Esophagus muscularis mucosa (tissue), 4 donors: ENCODE data around the gene B3GALT6.
"Not testable (repeated sequence)": the region's sequence is repeated elsewhere in the genome, so short reads cannot be mapped to it uniquely, and the experiment has no call there.

Experiments used
- EP300 ChIP-seq: sonication (generic); formaldehyde crosslinking; IDR thresholded peaks from one replicate; pipeline ENCODE4 v1.6.1; 2017; ENCODE audit warnings: antibody characterized with exemption
- POLR2A ChIP-seq: fragments of 450-650 bp; IDR thresholded peaks from one replicate; pipeline ENCODE4 v1.6.1; 2017; ENCODE audit warnings: antibody characterized with exemption, moderate library complexity, mild to moderate bottlenecking, low read depth
- TF ChIP-seq, protein P1 (sequence below), 3 experiments: fragments of 200-600 bp in 2 of 3; fragments of 450-650 bp in 1 of 3; sonication (generic) in 2 of 3; IDR thresholded peaks; one replicate each; pipeline ENCODE4 v1.5.1; 2017 to 2019; ENCODE audit warnings: antibody characterized with exemption in 3 of 3, mild to moderate bottlenecking in 2 of 3, moderate library complexity in 1 of 3

- TF ChIP-seq, protein P1, sequence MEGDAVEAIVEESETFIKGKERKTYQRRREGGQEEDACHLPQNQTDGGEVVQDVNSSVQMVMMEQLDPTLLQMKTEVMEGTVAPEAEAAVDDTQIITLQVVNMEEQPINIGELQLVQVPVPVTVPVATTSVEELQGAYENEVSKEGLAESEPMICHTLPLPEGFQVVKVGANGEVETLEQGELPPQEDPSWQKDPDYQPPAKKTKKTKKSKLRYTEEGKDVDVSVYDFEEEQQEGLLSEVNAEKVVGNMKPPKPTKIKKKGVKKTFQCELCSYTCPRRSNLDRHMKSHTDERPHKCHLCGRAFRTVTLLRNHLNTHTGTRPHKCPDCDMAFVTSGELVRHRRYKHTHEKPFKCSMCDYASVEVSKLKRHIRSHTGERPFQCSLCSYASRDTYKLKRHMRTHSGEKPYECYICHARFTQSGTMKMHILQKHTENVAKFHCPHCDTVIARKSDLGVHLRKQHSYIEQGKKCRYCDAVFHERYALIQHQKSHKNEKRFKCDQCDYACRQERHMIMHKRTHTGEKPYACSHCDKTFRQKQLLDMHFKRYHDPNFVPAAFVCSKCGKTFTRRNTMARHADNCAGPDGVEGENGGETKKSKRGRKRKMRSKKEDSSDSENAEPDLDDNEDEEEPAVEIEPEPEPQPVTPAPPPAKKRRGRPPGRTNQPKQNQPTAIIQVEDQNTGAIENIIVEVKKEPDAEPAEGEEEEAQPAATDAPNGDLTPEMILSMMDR (IDR thresholded peaks at IDR 0.05): not testable (repeated sequence)
- TF ChIP-seq POLR2A, EP300: not testable (repeated sequence)
These were observed 36.3 kb upstream of the B3GALT6 start for GRCh38 chr1:1195726-1196125.
